Endothelial cell of umbilical vein (primary cell): ENCODE data around the gene STPG3. TPM values are rescaled to one million over a fixed set of nuclear protein-coding genes. Genes with fewer than 3 reads are reported as not detected.

Source experiments
- BruUV-seq: library from RNA; stranded (reverse); fragments of 400-500 nt; replicated peaks from 2 replicates; lab custom pipeline; 2021; lab: Mats Ljungman, UMichigan
- CTCF ChIA-PET: fragments of 300-600, 350-600 bp; sonication (Branson Sonifier 250); formaldehyde crosslinking; loops from one replicate; lab custom pipeline; 2021; ENCODE audit warnings: antibody characterized with exemption, inconsistent platforms; lab: Charles Lee
- POLR2A ChIA-PET: fragments of 300-600, 350-600 bp; sonication (Branson Sonifier 250); formaldehyde crosslinking; loops from one replicate; lab custom pipeline; 2021; ENCODE audit warnings: antibody characterized with exemption, inconsistent platforms; lab: Charles Lee
- DNase-seq: peaks from one replicate; pipeline ENCODE4 v3.0.0-alpha.2; 2011; ENCODE audit warnings: low read depth, low spot score
- FAIRE-seq: peaks from 2 replicates; lab custom pipeline; 2011; peaks lifted over from hg19 to GRCh38; lab: Jason Lieb, UNC
- H2AFZ ChIP-seq: 2 replicates; pipeline ENCODE4 v1.6.0; 2012; ENCODE audit warnings: low read depth, low read length, control low read depth, inconsistent platforms
- H3K27ac ChIP-seq: 2 replicates; pipeline ENCODE4 v1.5.1; 2011; ENCODE audit warnings: low read depth, mild to moderate bottlenecking, control low read depth, low read length, moderate library complexity; ENCODE audit not compliant: insufficient read depth
- H3K27me3 ChIP-seq, 2 experiments: 2 replicates each; pipeline versions ENCODE4 v1.6.0 to v1.6.1; 2011; ENCODE audit warnings: low read length in 2 of 2, mixed read lengths in 1 of 2; ENCODE audit not compliant: control insufficient read depth in 2 of 2, insufficient read depth in 2 of 2
- H3K36me3 ChIP-seq, 2 experiments: 2 replicates in 1 of 2; 3 replicates in 1 of 2; pipeline ENCODE4 v1.5.1; 2011; ENCODE audit warnings: low read length in 2 of 2, mild to moderate bottlenecking in 1 of 2, moderate library complexity in 1 of 2; ENCODE audit not compliant: control insufficient read depth in 2 of 2, insufficient read depth in 2 of 2; ENCODE audit errors: extremely low read depth in 1 of 2
- H3K4me1 ChIP-seq: 3 replicates; pipeline ENCODE4 v1.5.1; 2011; ENCODE audit warnings: mild to moderate bottlenecking, low read length; ENCODE audit not compliant: control insufficient read depth, insufficient read depth; ENCODE audit errors: extremely low read depth
- H3K4me2 ChIP-seq: 2 replicates; pipeline ENCODE4 v1.6.1; 2011; ENCODE audit warnings: low read length, control low read depth, mixed read lengths; ENCODE audit not compliant: insufficient read depth
- H3K4me3 ChIP-seq, 3 experiments: fragments of 200-600 bp in 1 of 3; sonication (generic), shearing (Covaris generic) in 1 of 3; replicated peaks in 1 of 3; 2 replicates each; pipeline ENCODE4 v1.5.1; 2011 to 2016; ENCODE audit warnings: control low read depth in 3 of 3, low read length in 3 of 3, mild to moderate bottlenecking in 2 of 3, inconsistent platforms in 1 of 3, low read depth in 1 of 3, moderate library complexity in 1 of 3; ENCODE audit not compliant: insufficient read depth in 1 of 3
- H3K79me2 ChIP-seq: 2 replicates; pipeline ENCODE4 v1.6.0; 2012; ENCODE audit warnings: low read length, inconsistent platforms; ENCODE audit not compliant: control insufficient read depth, insufficient read depth
- H3K9ac ChIP-seq: replicated peaks from 2 replicates; pipeline ENCODE3; 2011; ENCODE audit warnings: low read length, control low read depth; ENCODE audit not compliant: insufficient read depth; ENCODE audit errors: extremely low read depth
- H3K9me1 ChIP-seq: replicated peaks from 3 replicates; pipeline ENCODE4 v1.6.0; 2011; ENCODE audit warnings: mild to moderate bottlenecking, low read length; ENCODE audit not compliant: control insufficient read depth, insufficient read depth; ENCODE audit errors: extremely low read depth
- H3K9me3 ChIP-seq: replicated peaks from 2 replicates; pipeline ENCODE4 v1.5.1; 2012; ENCODE audit warnings: low read length, inconsistent platforms; ENCODE audit not compliant: control insufficient read depth, insufficient read depth
- H4K20me1 ChIP-seq: replicated peaks from 2 replicates; pipeline ENCODE3; 2011; ENCODE audit warnings: mild to moderate bottlenecking, low read length; ENCODE audit not compliant: control insufficient read depth, insufficient read depth; ENCODE audit errors: extremely low read depth
- EZH2 ChIP-seq: IDR thresholded peaks from 2 replicates; pipeline ENCODE4 v1.6.1; 2012; ENCODE audit warnings: borderline replicate concordance, low read depth, mild to moderate bottlenecking, moderate library complexity, low read length, inconsistent platforms; ENCODE audit not compliant: severe bottlenecking
- FOS ChIP-seq: IDR thresholded peaks from 2 replicates; pipeline ENCODE4 v1.6.1; 2011; ENCODE audit warnings: mild to moderate bottlenecking, low read length, moderate library complexity, borderline replicate concordance; ENCODE audit not compliant: insufficient read depth
- GATA2 ChIP-seq: IDR thresholded peaks from 2 replicates; pipeline ENCODE4 v1.7.0; 2011; ENCODE audit warnings: low read depth, mild to moderate bottlenecking, moderate library complexity, mixed read lengths, low read length; ENCODE audit not compliant: insufficient read length, insufficient read depth
- JUN ChIP-seq: IDR thresholded peaks from 2 replicates; pipeline ENCODE4 v1.6.1; 2011; ENCODE audit warnings: borderline replicate concordance, low read depth; ENCODE audit not compliant: insufficient read length, insufficient read depth
- MYC ChIP-seq: IDR thresholded peaks from one replicate; pipeline ENCODE4 v1.6.1; 2011; ENCODE audit warnings: mild to moderate bottlenecking, low read depth, low read length
- POLR2A ChIP-seq: IDR thresholded peaks from 2 replicates; pipeline ENCODE4 v1.6.1; 2012; ENCODE audit warnings: low read depth, mild to moderate bottlenecking, control low read depth, low read length
- POLR2AphosphoS5 ChIP-seq: IDR thresholded peaks from 2 replicates; pipeline ENCODE4 v1.6.1; 2012; ENCODE audit warnings: low read depth, mild to moderate bottlenecking, control low read depth, low read length, moderate library complexity; ENCODE audit not compliant: insufficient read depth
- dilution Hi-C: fragments of 300-500 bp; cut with MboI; formaldehyde crosslinking; loops from one replicate; pipeline ENCODE4 v1.15.0; 2019; ENCODE audit warnings: low sequenced_read_pairs; ENCODE audit not compliant: extremely low pct_ligation_motif_present
- intact Hi-C: fragments of 100-400 bp; cut with micrococcal nuclease; formaldehyde crosslinking; loops from one replicate; pipeline ENCODE4 v1.10.0; 2022
- polyA plus RNA-seq, 4 experiments: library from polyadenylated mRNA; depleted of rRNA in 3 of 4; stranded (reverse) in 3 of 4; unstranded in 1 of 4; fragments of >200 nt; gene quantifications; 2 replicates each; pipeline versions ENCODE4 v1.2.1 to v1.2.3, GENCODE V29; 2011 to 2012; ENCODE audit warnings: missing spikeins in 1 of 4
- total RNA-seq: library from RNA; stranded (reverse); gene quantifications from 2 replicates; pipeline ENCODE4 v1.2.3, GENCODE V29; 2021
- TF ChIP-seq, protein P1 (sequence below), 2 donors: IDR thresholded peaks; 1 replicate in 1 of 2; 2 replicates in 1 of 2; pipeline ENCODE4 v1.5.1; 2011; ENCODE audit warnings: low read length in 2 of 2, mild to moderate bottlenecking in 2 of 2, moderate library complexity in 2 of 2, control low read depth in 1 of 2, inconsistent platforms in 1 of 2, low read depth in 1 of 2; ENCODE audit not compliant: insufficient read depth in 1 of 2; ENCODE audit errors: extremely low read depth in 1 of 2
- TF ChIP-seq, protein P2 (sequence below): IDR thresholded peaks from 2 replicates; pipeline ENCODE4 v1.6.1; 2011; ENCODE audit not compliant: insufficient read depth, insufficient read length

STPG3 gene
- total and polyA plus RNA-seq, 2 donors (not counting 3 experiments of a cell fraction or from before 2014, with no cell fraction given), result not detected

DNA sequence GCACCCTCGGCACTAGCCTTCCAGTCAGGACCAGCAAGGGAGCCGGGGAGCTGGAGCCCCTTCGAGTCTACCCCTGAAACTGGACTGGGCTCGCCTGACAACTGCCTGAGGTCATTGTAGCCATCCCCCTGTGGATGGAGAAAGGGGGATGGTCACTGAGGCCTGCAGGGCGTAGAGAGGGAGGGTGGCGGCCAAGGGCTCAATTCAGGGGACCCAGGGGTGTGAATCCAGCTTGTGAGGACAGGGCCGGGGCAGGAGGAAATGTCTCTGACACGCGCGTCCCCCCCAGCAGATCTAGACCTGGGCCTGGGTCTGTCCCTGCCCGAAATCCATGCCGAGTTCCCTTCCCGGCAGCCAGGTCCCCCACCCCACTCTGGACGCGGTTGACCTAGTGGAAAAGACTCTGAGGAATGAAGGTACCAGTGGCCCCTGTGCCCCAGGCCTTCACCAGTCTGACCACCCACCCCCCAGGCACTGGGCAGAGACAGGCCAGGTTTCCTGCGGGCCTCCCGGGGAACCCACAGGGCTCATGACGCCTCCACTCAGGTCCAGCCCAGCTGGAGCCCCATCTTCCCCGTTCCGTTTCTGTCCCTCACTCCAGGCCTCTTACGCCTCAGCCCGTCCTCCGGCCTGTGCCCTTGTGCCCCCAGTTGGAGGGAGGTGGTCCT lies 19.6 kb upstream of the STPG3 start:
- H4K20me1 ChIP-seq, result no peaks in the 10 kb centered on the region
- TF ChIP-seq EZH2 (no peak), POLR2AphosphoS5 (no peak), GATA2 (no peak), MYC (no peak), JUN (no peak), FOS (no peak), POLR2A (no peak)
- TF ChIP-seq, protein P1, sequence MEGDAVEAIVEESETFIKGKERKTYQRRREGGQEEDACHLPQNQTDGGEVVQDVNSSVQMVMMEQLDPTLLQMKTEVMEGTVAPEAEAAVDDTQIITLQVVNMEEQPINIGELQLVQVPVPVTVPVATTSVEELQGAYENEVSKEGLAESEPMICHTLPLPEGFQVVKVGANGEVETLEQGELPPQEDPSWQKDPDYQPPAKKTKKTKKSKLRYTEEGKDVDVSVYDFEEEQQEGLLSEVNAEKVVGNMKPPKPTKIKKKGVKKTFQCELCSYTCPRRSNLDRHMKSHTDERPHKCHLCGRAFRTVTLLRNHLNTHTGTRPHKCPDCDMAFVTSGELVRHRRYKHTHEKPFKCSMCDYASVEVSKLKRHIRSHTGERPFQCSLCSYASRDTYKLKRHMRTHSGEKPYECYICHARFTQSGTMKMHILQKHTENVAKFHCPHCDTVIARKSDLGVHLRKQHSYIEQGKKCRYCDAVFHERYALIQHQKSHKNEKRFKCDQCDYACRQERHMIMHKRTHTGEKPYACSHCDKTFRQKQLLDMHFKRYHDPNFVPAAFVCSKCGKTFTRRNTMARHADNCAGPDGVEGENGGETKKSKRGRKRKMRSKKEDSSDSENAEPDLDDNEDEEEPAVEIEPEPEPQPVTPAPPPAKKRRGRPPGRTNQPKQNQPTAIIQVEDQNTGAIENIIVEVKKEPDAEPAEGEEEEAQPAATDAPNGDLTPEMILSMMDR (IDR thresholded peaks at IDR 0.05; ENCODE audit: extremely low read depth in 1 of 2, insufficient read depth in 1 of 2, low read depth in 1 of 2, low read length in 2 of 2), result no peak
- TF ChIP-seq, protein P2, sequence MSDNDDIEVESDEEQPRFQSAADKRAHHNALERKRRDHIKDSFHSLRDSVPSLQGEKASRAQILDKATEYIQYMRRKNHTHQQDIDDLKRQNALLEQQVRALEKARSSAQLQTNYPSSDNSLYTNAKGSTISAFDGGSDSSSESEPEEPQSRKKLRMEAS, result no peak
- ChIA-PET CTCF (interaction anchor here (0.6 kb wide), 1 partner anchor 85 kb away, joined by 3 read pairs; no protein-coding TSS in a partner anchor), POLR2A (no interaction called here)
- H3K9ac ChIP-seq, result no peak overlapping the region
- no peak overlapping the region for H3K27ac ChIP-seq
- no peaks in the 10 kb centered on the region for H3K4me1 ChIP-seq
- BruUV-seq, result no TSS peak
- H3K9me3 ChIP-seq, result no peaks in the 10 kb centered on the region
- intact Hi-C loops, result no loop called here
- H3K9me1 ChIP-seq, result no peaks in the 10 kb centered on the region
- no peaks in the 10 kb centered on the region for H3K27me3 ChIP-seq
- DNase-seq, result no peak
- no peak overlapping the region for H2AFZ ChIP-seq
- H3K79me2 ChIP-seq, result no peaks in the 10 kb centered on the region
- no peaks in the 10 kb centered on the region for H3K36me3 ChIP-seq
- H3K4me3 ChIP-seq, result no peak overlapping the region
- no peak overlapping the region for H3K4me2 ChIP-seq
- dilution Hi-C loops, result no loop called here
- no peak for FAIRE-seq
